Activated CD8-positive, alpha-beta memory T cell treated with anti-CD3 and anti-CD28 coated beads for 24 hours (primary cell): ENCODE results near the gene SLC52A1.
"Not testable (repeated sequence)": the region's sequence is repeated elsewhere in the genome, so short reads cannot be mapped to it uniquely, and the experiment has no call there.

Source experiments
- DNase-seq: peaks from one replicate; pipeline ENCODE4 v3.0.0-alpha.2; 2020

SLC52A1 gene

GRCh38 chr17:5035315-5035714 is at the start of gene SLC52A1:
SLC52A1 (minus strand) TSS chr17:5035426; CDS start chr17:5034606, 820 bp downstream.
- DNase-seq, result no peak

GRCh38 chr17:5080591-5080990 is 45.4 kb upstream of the SLC52A1 start:
- no peak for DNase-seq

- peak; percentile 92 for DNase-seq
These were observed 43.1 kb upstream of the SLC52A1 start, which contains the start of gene ZFP3 for GRCh38 chr17:5078106-5079028. ZFP3 (plus strand) TSS chr17:5078467; CDS start chr17:5091505, 13,038 bp downstream.

- DNase-seq, result no peak
These were observed 42.5 kb upstream of the SLC52A1 start for GRCh38 chr17:5077781-5078105.

- DNase-seq, result not testable (repeated sequence)
These were observed 42.0 kb upstream of the SLC52A1 start for GRCh38 chr17:5077275-5077674.

GRCh38 chr17:5075472-5075871 is 40.2 kb upstream of the SLC52A1 start:
- not testable (repeated sequence) for DNase-seq

GRCh38 chr17:5069724-5070123 is 34.5 kb upstream of the SLC52A1 start:
- DNase-seq, result no peak

GRCh38 chr17:5068236-5068635 is 33.0 kb upstream of the SLC52A1 start:
- DNase-seq, result no peak

- no peak for DNase-seq
These were observed 30.1 kb upstream of the SLC52A1 start for GRCh38 chr17:5065227-5065744.

- no peak for DNase-seq
These were observed 20.3 kb upstream of the SLC52A1 start for GRCh38 chr17:5055543-5055942.

GRCh38 chr17:5050278-5050677 is 15.1 kb upstream of the SLC52A1 start:
- DNase-seq, result no peak

- no peak for DNase-seq
These were observed 14.2 kb upstream of the SLC52A1 start for GRCh38 chr17:5049314-5049841.

- no peak for DNase-seq
These were observed 12.2 kb upstream of the SLC52A1 start for GRCh38 chr17:5047446-5047845.

GRCh38 chr17:5045496-5045895 is 10.3 kb upstream of the SLC52A1 start:
- no peak for DNase-seq

GRCh38 chr17:5044630-5045029 is 9.4 kb upstream of the SLC52A1 start:
- no peak for DNase-seq

- no peak for DNase-seq
These were observed 8.3 kb upstream of the SLC52A1 start for GRCh38 chr17:5043524-5043923.

- no peak for DNase-seq
These were observed 7.2 kb upstream of the SLC52A1 start for GRCh38 chr17:5042157-5043022.

GRCh38 chr17:5034651-5035050 is 575 bp downstream of the SLC52A1 start:
- DNase-seq, result no peak

- no peak for DNase-seq
These were observed 1.2 kb downstream of the SLC52A1 start for GRCh38 chr17:5034063-5034462.

GRCh38 chr17:5033352-5034015 is 1.7 kb downstream of the SLC52A1 start:
- DNase-seq, result no peak

- no peak for DNase-seq
These were observed 2.4 kb downstream of the SLC52A1 start for GRCh38 chr17:5032865-5033264.

- DNase-seq, result peak; percentile 93
These were observed 3.7 kb downstream of the SLC52A1 start for GRCh38 chr17:5031365-5032082.
